GM10266 (cell line): Measurements from ENCODE around the gene FBXL13.
"Not testable (repeated sequence)": the region's sequence is repeated elsewhere in the genome, so short reads cannot be mapped to it uniquely, and the experiment has no call there.

Experiments used
- DNase-seq: peaks from one replicate; pipeline ENCODE4 v3.0.0; 2012; ENCODE audit errors: extremely low spot score

The FBXL13 gene

DNA sequence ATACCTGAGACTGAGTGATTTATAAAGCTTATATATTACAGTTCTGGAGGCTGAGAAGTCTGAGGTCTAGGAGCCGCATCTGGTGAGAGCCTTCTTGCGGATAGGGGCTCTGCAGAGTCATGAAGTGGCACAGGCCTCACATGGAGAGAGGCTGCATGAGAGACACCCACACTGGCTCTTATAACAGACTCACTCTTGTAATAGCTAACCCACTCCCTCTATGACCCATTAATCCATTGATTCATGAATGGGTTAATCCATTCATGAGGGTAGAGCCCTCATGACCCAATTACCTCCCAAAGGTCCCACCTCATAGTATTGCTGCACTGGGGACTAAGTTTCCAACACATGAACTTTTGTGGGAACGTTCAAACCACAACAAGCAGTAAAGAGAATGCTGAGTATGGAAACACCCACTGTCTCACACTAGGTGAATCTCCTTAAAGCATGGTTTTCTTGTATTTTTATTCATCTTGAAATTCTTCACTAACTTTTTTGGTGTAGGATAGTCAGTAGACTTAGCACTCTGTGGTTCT, 304.9 kb downstream of the FBXL13 start:
- DNase-seq = not testable (repeated sequence)

DNA sequence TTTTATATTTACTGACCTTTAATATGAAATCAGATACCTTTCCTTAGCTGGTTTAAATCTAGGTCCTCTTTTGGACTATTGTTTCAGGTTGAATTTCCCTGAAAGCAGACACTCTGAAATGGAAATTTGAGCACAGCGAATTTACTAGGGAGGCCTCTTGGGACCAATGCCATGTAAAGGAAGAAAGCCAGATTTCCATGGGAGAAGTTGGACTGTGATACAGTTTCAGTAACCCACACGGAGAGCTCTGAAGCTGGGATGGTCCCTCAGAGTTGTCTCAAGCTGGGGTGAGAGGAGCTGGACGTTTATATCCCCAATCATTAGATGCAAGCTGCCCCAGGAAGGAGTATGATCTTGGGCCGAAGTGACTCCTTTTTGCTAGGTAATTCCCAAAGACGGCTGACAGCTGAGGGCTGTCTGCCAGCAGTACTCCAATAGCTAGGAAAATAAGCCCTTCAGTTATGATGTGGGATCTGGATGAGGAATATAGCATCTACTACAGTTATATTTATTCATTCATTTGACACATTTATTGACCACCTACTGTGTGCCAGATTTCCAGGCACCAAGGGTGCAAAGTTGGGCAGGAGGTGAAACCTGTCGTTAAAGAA, 311.2 kb downstream of the FBXL13 start:
- not testable (repeated sequence) for DNase-seq
